ENCODE measurements around the gene C19orf25.

DNA sequence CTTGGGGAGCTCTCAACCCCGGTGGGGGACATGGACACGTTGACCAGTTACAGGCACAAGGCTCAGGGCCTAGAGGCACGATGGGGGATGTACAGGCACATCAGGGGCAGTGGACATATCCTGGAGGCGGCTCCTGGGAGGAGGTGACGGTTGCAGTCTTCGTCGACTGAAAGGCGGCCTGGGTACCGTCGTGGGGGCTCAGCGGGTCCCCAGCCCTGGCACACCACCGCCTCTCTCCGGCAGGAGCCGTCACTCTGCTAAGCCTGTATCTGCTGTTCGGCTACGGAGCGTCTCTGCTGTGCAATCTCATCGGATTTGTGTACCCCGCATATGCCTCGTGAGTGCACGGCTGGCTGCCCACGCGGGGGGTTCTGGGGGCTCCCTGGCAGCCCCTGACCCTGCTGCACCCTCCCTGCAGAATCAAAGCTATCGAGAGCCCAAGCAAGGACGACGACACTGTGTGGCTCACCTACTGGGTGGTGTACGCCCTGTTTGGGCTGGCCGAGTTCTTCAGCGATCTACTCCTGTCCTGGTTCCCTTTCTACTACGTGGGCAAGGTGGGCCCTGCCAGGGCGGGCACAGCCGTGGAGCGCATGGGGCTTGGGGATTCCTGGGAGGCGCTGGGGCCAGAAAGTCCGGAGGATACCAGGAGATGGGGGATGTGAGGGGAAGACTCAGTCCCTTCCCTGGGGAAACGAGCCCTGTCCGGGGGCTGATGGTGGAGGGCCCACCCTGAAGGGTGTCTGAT is 16.2 kb upstream of the C19orf25 start:
- TF ChIP-seq POLR2AphosphoS5 (IDR thresholded peaks at IDR 0.05; ENCODE audit: low read depth, low read length): no peak
- no peak for TF ChIP-seq POLR2A (IDR thresholded peaks at IDR 0.05; ENCODE audit: low read depth, low read length)
- no peak for TF ChIP-seq PAX5 (IDR thresholded peaks at IDR 0.05; ENCODE audit: insufficient read depth, low read length, severe bottlenecking)
- TF ChIP-seq TAF1 (IDR thresholded peaks at IDR 0.05; ENCODE audit: low read depth, low read length): no peak
